ENCODE data around the gene CCDC77.

CCDC77 gene

GRCh38 chr12:480831-481816, 79.7 kb downstream of the CCDC77 start:
- no peak for DNase-seq (ENCODE audit: low read depth)

- no peak for DNase-seq (ENCODE audit: low read depth)
These were observed 80.6 kb downstream of the CCDC77 start for GRCh38 chr12:482061-482460.

- DNase-seq (ENCODE audit: low read depth) = no peak
These were observed 82.7 kb downstream of the CCDC77 start for GRCh38 chr12:484096-484495.

GRCh38 chr12:490260-490659, 88.8 kb downstream of the CCDC77 start:
- DNase-seq (ENCODE audit: low read depth) = no peak
